BJ (cell line): Measurements from ENCODE around the gene PRR7. TPM values are rescaled to one million over a fixed set of nuclear protein-coding genes. Genes with fewer than 3 reads are reported as not detected.

ENCODE experiments used
- CTCF ChIA-PET: fragments of 350-600 bp; formaldehyde crosslinking; extraction: SDS; loops from one replicate; lab custom pipeline; 2021; ENCODE audit warnings: antibody characterized with exemption, inconsistent platforms; lab: Yijun Ruan, JAX
- POLR2A ChIA-PET: fragments of 300-600 bp; sonication (Branson Sonifier 250); formaldehyde crosslinking; extraction: SDS; loops from one replicate; lab custom pipeline; 2021; ENCODE audit warnings: antibody characterized with exemption; lab: Charles Lee
- DNase-seq: peaks from one replicate; pipeline ENCODE4 v3.0.0-alpha.2; 2011; ENCODE audit warnings: low read depth
- H3K27me3 ChIP-seq: 2 replicates; pipeline ENCODE4 v1.6.0; 2011; ENCODE audit warnings: low read length; ENCODE audit not compliant: control insufficient read depth, insufficient read depth
- H3K36me3 ChIP-seq: 2 replicates; pipeline ENCODE4 v1.5.1; 2011; ENCODE audit warnings: low read length; ENCODE audit not compliant: control insufficient read depth, insufficient read depth
- H3K4me3 ChIP-seq: 2 replicates; pipeline ENCODE4 v1.5.1; 2011; ENCODE audit warnings: low read depth, mild to moderate bottlenecking, control low read depth, low read length
- polyA plus RNA-seq: library from polyadenylated mRNA; depleted of rRNA; stranded (reverse); fragments of >200 nt; gene quantifications from 2 replicates; pipeline ENCODE4 v1.2.3, GENCODE V29; 2011
- TF ChIP-seq, protein P1 (sequence below): IDR thresholded peaks from 2 replicates; pipeline ENCODE4 v1.5.1; 2011; ENCODE audit warnings: low read depth, mild to moderate bottlenecking, control low read depth, inconsistent platforms, low read length, moderate library complexity; ENCODE audit not compliant: insufficient read depth

The PRR7 gene
- polyA plus RNA-seq, 1 experiment = 1.6 TPM

DNA sequence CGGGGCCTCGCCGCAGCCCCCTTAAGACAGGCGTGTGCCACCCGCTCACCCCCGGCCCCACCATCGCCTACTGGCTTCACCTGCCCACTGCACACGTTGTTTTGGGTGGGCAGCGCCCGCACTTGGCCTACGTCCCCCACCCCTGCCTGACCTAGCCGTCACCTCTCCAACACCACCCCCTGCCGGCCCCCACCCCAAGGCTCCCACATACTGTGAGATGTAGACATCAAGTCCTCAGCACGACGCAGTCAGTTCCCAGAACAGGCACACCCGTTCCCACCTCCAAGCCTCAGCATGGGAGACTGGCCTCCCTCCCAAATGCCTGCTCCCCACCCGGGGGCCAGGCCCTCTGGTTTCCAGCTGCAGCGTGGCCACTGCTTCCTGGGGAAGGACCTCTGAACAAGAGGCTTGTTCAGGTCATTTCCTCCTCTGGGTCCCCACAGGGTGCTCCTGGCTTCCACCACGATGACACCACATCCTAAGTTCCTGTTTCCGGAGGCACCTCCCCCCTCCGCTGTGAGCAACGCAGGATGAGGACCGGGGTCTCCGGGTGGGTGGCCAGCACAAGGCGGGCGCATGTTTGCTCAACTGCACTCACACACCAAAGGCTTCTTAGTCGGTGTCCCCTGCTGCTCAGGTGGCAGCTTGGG is 15.5 kb downstream of the PRR7 start:
- POLR2A ChIA-PET = no interaction called here
- no peak overlapping the region for H3K4me3 ChIP-seq
- H3K27me3 ChIP-seq = no peaks in the 10 kb centered on the region
- no peak for DNase-seq
- CTCF ChIA-PET = interaction anchor here (1.8 kb wide), 1 partner anchor 33 kb away, joined by 8 read pairs; no protein-coding TSS in a partner anchor
- peaks cover 49% of the 10 kb centered on the region for H3K36me3 ChIP-seq
- TF ChIP-seq, protein P1, sequence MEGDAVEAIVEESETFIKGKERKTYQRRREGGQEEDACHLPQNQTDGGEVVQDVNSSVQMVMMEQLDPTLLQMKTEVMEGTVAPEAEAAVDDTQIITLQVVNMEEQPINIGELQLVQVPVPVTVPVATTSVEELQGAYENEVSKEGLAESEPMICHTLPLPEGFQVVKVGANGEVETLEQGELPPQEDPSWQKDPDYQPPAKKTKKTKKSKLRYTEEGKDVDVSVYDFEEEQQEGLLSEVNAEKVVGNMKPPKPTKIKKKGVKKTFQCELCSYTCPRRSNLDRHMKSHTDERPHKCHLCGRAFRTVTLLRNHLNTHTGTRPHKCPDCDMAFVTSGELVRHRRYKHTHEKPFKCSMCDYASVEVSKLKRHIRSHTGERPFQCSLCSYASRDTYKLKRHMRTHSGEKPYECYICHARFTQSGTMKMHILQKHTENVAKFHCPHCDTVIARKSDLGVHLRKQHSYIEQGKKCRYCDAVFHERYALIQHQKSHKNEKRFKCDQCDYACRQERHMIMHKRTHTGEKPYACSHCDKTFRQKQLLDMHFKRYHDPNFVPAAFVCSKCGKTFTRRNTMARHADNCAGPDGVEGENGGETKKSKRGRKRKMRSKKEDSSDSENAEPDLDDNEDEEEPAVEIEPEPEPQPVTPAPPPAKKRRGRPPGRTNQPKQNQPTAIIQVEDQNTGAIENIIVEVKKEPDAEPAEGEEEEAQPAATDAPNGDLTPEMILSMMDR = no peak

DNA sequence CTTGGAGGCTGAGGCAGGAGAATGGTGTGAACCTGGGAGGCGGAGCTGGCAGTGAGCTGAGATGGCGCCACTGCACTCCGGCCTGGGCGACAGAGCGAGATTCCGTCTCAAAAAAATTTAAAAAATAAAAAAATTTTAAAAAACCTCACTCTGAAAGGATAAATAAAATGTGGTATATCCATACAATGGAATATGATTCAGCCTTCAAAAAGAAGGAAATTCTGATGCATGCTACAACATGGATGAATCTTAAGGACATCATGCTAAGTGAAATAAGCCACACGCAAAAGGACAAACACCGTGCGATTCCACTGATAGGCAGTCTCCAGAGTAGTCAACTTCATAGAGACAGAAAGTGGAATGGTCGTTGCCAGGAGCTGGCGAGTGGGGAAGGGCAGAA is 18.4 kb downstream of the PRR7 start:
- H3K27me3 ChIP-seq = no peaks in the 10 kb centered on the region
- POLR2A ChIA-PET = no interaction called here
- H3K4me3 ChIP-seq = no peak overlapping the region
- peaks cover 36% of the 10 kb centered on the region for H3K36me3 ChIP-seq
- DNase-seq = no peak
- CTCF ChIA-PET = interaction anchor here (1.5 to 4.1 kb wide), 2 partner anchors 8 to 10 kb away, joined by 5 to 13 read pairs; no protein-coding TSS in a partner anchor
- TF ChIP-seq, protein P1 = no peak

DNA sequence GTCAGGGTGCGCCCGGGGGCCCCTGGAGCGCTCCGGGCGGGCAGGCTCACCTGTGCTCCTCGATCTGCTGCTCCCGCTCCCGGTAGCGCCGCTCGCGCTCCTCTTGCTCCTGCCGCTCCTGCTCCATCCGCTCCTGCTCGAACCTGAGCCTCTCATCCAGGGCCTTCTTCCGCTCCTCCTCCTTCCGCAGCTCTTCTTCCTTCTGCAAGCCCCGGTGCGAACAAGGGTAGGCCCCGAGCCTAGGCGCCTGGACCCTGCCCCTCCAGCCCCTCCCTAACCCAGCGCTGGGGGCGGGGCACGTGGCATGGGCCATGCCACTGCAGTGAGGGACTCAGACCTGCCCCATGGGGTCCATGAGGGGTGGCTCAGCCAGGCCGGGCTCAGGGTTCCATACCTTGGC is 20.2 kb downstream of the PRR7 start:
- no peaks in the 10 kb centered on the region for H3K27me3 ChIP-seq
- H3K36me3 ChIP-seq = peaks cover 37% of the 10 kb centered on the region
- ChIA-PET CTCF (interaction anchor here (0.6 to 6.3 kb wide), 4 partner anchors 9 to 19 kb away, joined by 3 to 35 read pairs (median 19); no protein-coding TSS in a partner anchor), POLR2A (no interaction called here)
- no peak overlapping the region for H3K4me3 ChIP-seq
- DNase-seq = no peak
- TF ChIP-seq, protein P1 = no peak

DNA sequence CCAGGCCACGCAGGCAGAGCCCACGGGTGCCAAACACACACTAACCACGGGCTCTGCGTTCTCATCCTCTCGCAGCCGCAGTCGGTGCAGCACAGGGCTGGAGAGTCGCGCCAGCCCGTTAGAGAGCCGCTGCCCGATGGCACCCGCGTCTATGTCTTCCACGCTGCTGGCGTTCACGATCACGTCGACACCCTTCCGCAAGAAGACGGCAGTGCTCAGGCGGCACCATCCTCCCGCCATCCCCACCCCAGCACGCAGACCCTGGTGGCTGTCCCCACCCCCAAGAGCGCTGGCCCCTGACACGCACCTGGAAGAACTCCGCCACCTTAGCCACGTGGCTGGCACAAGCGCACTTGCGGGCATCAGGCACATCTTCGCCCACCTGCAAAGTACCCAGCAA is 20.8 kb downstream of the PRR7 start:
- Histone ChIP-seq H3K27me3 (no peaks in the 10 kb centered on the region), H3K4me3 (no peak overlapping the region), H3K36me3 (peaks cover 34% of the 10 kb centered on the region)
- DNase-seq = no peak
- ChIA-PET CTCF (interaction anchor here (0.9 to 6.3 kb wide), 3 partner anchors 10 to 64 kb away, joined by 3 to 35 read pairs (median 25); no protein-coding TSS in a partner anchor), POLR2A (no interaction called here)
- TF ChIP-seq, protein P1 = no peak

DNA sequence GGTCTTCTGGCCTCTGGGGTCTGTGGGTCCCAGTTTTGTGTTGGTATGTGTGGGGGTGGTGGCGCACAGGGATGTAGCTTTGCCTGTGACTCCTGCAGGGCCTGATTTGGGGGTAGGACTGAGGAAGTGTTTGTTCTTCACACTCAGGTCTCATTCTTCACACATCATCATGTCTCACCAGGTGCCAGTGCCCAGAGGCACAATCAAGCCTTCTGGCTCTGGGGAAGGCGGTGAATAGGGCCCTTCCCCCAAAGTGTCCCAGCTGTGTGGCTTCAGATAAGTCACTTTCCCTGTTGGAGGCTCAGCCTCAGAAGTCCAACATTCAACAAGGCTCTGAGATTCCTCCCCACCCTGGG is 21.7 kb downstream of the PRR7 start:
- POLR2A ChIA-PET = interaction anchor here (0.5 kb wide), 1 partner anchor 13 kb away, joined by 3 read pairs; no protein-coding TSS in a partner anchor
- peaks cover 29% of the 10 kb centered on the region for H3K36me3 ChIP-seq
- H3K27me3 ChIP-seq = no peaks in the 10 kb centered on the region
- CTCF ChIA-PET = interaction anchor here (1.3 to 6.3 kb wide), 3 partner anchors 10 to 13 kb away, joined by 4 to 35 read pairs (median 25); no protein-coding TSS in a partner anchor
- H3K4me3 ChIP-seq = no peak overlapping the region
- TF ChIP-seq, protein P1 = no peak
- DNase-seq = no peak
